DOHH2 (cell line): ENCODE results near the gene CST3.

Experiments
- H3F3A ChIP-seq: fragments of 200-600 bp; sonication (generic), shearing (Covaris generic); 2 replicates; pipeline ENCODE4 v1.6.0; 2016; ENCODE audit warnings: antibody characterized with exemption, mild to moderate bottlenecking; ENCODE audit not compliant: control insufficient read depth, insufficient read depth
- H3K27ac ChIP-seq: fragments of 200-600 bp; sonication (generic); 2 replicates; pipeline ENCODE4 v1.5.1; 2014; ENCODE audit warnings: low read depth, mild to moderate bottlenecking, low read length, moderate library complexity
- H3K27me3 ChIP-seq: fragments of 200-600 bp; sonication (generic); 2 replicates; pipeline ENCODE4 v1.6.1; 2014; ENCODE audit warnings: mild to moderate bottlenecking, low read length, mixed read lengths; ENCODE audit not compliant: control insufficient read depth
- H3K36me3 ChIP-seq: fragments of 200-600 bp; sonication (generic); 2 replicates; pipeline ENCODE4 v1.6.1; 2014; ENCODE audit warnings: mild to moderate bottlenecking, low read length, moderate library complexity, mixed read lengths; ENCODE audit not compliant: control insufficient read depth
- H3K4me1 ChIP-seq: fragments of 200-600 bp; sonication (generic); 2 replicates; pipeline ENCODE4 v1.6.1; 2014; ENCODE audit warnings: mild to moderate bottlenecking, low read length, mixed read lengths; ENCODE audit not compliant: control insufficient read depth
- H3K4me2 ChIP-seq: fragments of 200-600 bp; sonication (generic); 2 replicates; pipeline ENCODE4 v1.6.0; 2014; ENCODE audit warnings: mild to moderate bottlenecking, low read length, moderate library complexity
- H3K4me3 ChIP-seq: fragments of 200-600 bp; sonication (generic); 2 replicates; pipeline ENCODE4 v1.5.1; 2014; ENCODE audit warnings: mild to moderate bottlenecking, low read length, mixed read lengths
- H3K79me2 ChIP-seq: fragments of 200-600 bp; sonication (generic); 2 replicates; pipeline ENCODE4 v1.6.1; 2014; ENCODE audit warnings: mild to moderate bottlenecking, low read length, mixed read lengths; ENCODE audit not compliant: control insufficient read depth
- H3K9me2 ChIP-seq: fragments of 200-600 bp; sonication (generic); replicated peaks from 2 replicates; pipeline ENCODE4 v1.6.1; 2014; ENCODE audit warnings: mild to moderate bottlenecking, low read length, mixed read lengths; ENCODE audit not compliant: control insufficient read depth
- H3K9me3 ChIP-seq: fragments of 200-600 bp; sonication (generic); 2 replicates; pipeline ENCODE4 v1.6.1; 2014; ENCODE audit warnings: antibody characterized with exemption, low read length, mixed read lengths; ENCODE audit not compliant: control insufficient read depth, insufficient read depth
- H4K20me1 ChIP-seq: fragments of 200-600 bp; sonication (generic); 2 replicates; pipeline ENCODE4 v1.6.0; 2014; ENCODE audit warnings: low read depth, mild to moderate bottlenecking, antibody characterized with exemption, low read length, moderate library complexity; ENCODE audit not compliant: control insufficient read depth, insufficient read depth
- CTCF ChIP-seq: fragments of 200-600 bp; sonication (generic); IDR thresholded peaks from one replicate; pipeline ENCODE4 v1.5.1; 2014; ENCODE audit warnings: antibody characterized with exemption, mild to moderate bottlenecking, low read depth, low read length; ENCODE audit not compliant: poor library complexity, severe bottlenecking
- EZH2phosphoT487 ChIP-seq: fragments of 200-600 bp; sonication (generic); IDR thresholded peaks from 2 replicates; pipeline ENCODE4 v1.6.1; 2017; ENCODE audit warnings: borderline replicate concordance, mild to moderate bottlenecking, antibody characterized with exemption, low read length, moderate library complexity, mixed read lengths

The CST3 gene

GRCh38 chr20:23585808-23586734 lies 51.7 kb downstream of the CST3 start:
- no peaks in the 10 kb centered on the region for H3K9me2 ChIP-seq
- TF ChIP-seq CTCF (no peak), EZH2phosphoT487 (no peak)
- H3K4me3 ChIP-seq: no peak overlapping the region
- no peaks in the 10 kb centered on the region for H3K36me3 ChIP-seq
- H3K4me2 ChIP-seq: no peak overlapping the region
- no peak overlapping the region for H3K27ac ChIP-seq
- no peaks in the 10 kb centered on the region for H3K27me3 ChIP-seq
- H3K79me2 ChIP-seq: no peaks in the 10 kb centered on the region
- H3K4me1 ChIP-seq: no peaks in the 10 kb centered on the region
- no peaks in the 10 kb centered on the region for H3F3A ChIP-seq
- no peaks in the 10 kb centered on the region for H4K20me1 ChIP-seq
- H3K9me3 ChIP-seq: peaks cover 2% of the 10 kb centered on the region; the same call in 1 of the 2 replicates

DNA sequence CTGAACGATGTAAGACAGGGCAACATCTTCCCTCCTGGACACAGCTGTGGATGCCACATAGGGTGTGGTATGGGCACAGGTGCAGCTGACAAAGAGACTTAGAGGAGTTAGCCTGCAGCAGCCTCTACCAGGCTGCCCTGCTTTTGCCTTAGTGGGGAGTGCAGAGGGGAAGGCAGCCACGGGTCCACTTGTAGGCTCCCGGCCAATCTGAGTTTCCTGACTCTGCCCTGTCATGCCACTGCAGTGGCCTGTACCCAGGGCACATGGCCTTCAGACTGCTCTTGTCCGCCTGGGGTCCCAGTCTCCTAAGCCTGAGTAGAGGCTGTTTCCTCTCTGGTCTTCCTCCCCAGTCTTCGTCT lies 52.3 kb downstream of the CST3 start:
- Histone ChIP-seq H3K27me3 (no peaks in the 10 kb centered on the region), H3K9me3 (peaks cover 2% of the 10 kb centered on the region; the same call in 1 of the 2 replicates), H3K9me2 (no peaks in the 10 kb centered on the region), H4K20me1 (no peaks in the 10 kb centered on the region), H3K4me1 (no peaks in the 10 kb centered on the region), H3K79me2 (no peaks in the 10 kb centered on the region), H3K36me3 (no peaks in the 10 kb centered on the region), H3K4me2 (no peak overlapping the region), H3K27ac (no peak overlapping the region), H3K4me3 (no peak overlapping the region), H3F3A (no peaks in the 10 kb centered on the region)
- TF ChIP-seq CTCF: no peak
- no peak for TF ChIP-seq EZH2phosphoT487

GRCh38 chr20:23584434-23585199 lies 53.1 kb downstream of the CST3 start:
- TF ChIP-seq CTCF (no peak), EZH2phosphoT487 (no peak)
- no peak overlapping the region for H3K27ac ChIP-seq
- no peak overlapping the region for H3K4me2 ChIP-seq
- no peaks in the 10 kb centered on the region for H3F3A ChIP-seq
- no peaks in the 10 kb centered on the region for H3K9me2 ChIP-seq
- peaks cover 2% of the 10 kb centered on the region; the same call in 1 of the 2 replicates for H3K9me3 ChIP-seq
- no peak overlapping the region for H3K4me3 ChIP-seq
- H3K27me3 ChIP-seq: no peaks in the 10 kb centered on the region
- H3K4me1 ChIP-seq: no peaks in the 10 kb centered on the region
- no peaks in the 10 kb centered on the region for H3K36me3 ChIP-seq
- no peaks in the 10 kb centered on the region for H3K79me2 ChIP-seq
- no peaks in the 10 kb centered on the region for H4K20me1 ChIP-seq
